ENCODE results near the gene HDHD5.

GRCh38 chr22:17164392-17165024 lies 5.4 kb upstream of the HDHD5 start:
- TF ChIP-seq CTCF (IDR thresholded peaks at IDR 0.05), result peak; percentile 34
- no peak for TF ChIP-seq EZH2 (IDR thresholded peaks at IDR 0.05)

Data from neural progenitor cell (in vitro differentiated cells).